ENCODE data around the gene SERPINI2.

The SERPINI2 gene

GRCh38 chr3:167409611-167410010 lies 64.2 kb downstream of the SERPINI2 start:
- no peaks in the 10 kb centered on the region for H3K9me3 ChIP-seq (replicated peaks in 1 of 11)
- TF ChIP-seq Cebpa-rat (IDR thresholded peaks at IDR 0.05): no peak
- H3K9ac ChIP-seq: no peak overlapping the region
- H3K4me2 ChIP-seq: no peak overlapping the region
- no peaks in the 10 kb centered on the region for H4K20me1 ChIP-seq
- no peaks in the 10 kb centered on the region for H3K36me3 ChIP-seq
- no peaks in the 10 kb centered on the region for H3K4me1 ChIP-seq
- H3K27ac ChIP-seq: no peak overlapping the region
- no peaks in the 10 kb centered on the region for H3K27me3 ChIP-seq
- H3K4me3 ChIP-seq: no peak overlapping the region

DNA sequence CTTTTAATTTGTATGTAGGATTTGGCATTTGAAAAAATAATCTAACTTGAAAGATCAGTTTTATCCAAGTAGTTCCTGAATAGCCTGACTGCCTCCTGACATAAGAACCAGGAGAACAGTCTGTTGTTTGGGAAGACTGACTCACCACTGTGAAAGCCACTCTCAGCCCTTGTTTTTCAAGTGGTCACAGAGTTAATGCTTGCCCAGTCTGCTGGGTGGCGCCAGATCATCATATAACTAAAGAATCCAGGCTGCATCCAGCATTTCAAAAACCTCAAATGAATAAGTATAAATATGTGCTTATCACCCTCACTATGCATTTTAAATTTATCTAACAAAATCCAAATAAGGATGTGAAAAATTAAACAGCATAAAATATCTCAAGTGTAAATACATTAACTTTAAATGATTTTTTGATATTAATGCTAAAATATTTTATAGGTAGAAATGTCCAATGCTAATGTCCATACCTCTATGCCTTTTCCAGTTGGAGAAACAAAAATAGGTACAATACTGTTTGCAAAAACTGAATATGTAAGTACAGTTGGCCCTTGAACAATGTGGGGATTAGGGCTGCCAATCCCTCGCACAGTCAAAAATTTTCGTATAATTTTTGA lies 66.9 kb downstream of the SERPINI2 start:
- no peaks in the 10 kb centered on the region for H3K9me3 ChIP-seq (replicated peaks in 1 of 11)
- H3K4me3 ChIP-seq: no peak overlapping the region
- H3K4me2 ChIP-seq: no peak overlapping the region
- no peaks in the 10 kb centered on the region for H3K4me1 ChIP-seq
- H4K20me1 ChIP-seq: no peaks in the 10 kb centered on the region
- no peaks in the 10 kb centered on the region for H3K36me3 ChIP-seq
- no peaks in the 10 kb centered on the region for H3K27me3 ChIP-seq
- no peak overlapping the region for H3K27ac ChIP-seq
- H3K9ac ChIP-seq: no peak overlapping the region
- TF ChIP-seq Cebpa-rat (IDR thresholded peaks at IDR 0.05): no peak

DNA sequence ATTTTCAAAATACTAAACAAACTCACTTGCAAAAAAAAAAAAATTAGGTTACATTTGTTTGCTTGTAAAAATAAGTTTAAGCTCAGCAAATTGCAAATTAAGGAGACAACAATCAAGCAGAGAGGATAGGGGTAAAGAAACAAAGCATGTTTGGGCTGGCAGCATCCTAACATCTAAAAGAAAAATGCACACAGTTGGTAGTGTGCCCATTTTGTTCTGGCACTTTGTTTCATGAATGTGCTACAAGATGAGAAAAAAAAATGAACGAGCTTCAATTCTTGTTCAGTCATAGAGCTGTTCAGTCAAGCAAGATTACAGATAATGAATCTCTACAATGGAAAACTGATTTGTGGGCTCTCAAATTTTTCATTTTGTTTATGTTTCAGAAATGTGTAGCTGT lies 76.0 kb downstream of the SERPINI2 start:
- Histone ChIP-seq H4K20me1 (no peaks in the 10 kb centered on the region), H3K4me1 (no peaks in the 10 kb centered on the region), H3K9me3 (replicated peaks in 1 of 11) (no peaks in the 10 kb centered on the region), H3K27ac (no peak overlapping the region), H3K36me3 (no peaks in the 10 kb centered on the region), H3K27me3 (no peaks in the 10 kb centered on the region), H3K4me2 (no peak overlapping the region), H3K4me3 (no peak overlapping the region), H3K9ac (no peak overlapping the region)
- TF ChIP-seq Cebpa-rat (IDR thresholded peaks at IDR 0.05): no peak

GRCh38 chr3:167396075-167396474 lies 77.8 kb downstream of the SERPINI2 start:
- Histone ChIP-seq H4K20me1 (no peaks in the 10 kb centered on the region), H3K4me3 (no peak overlapping the region), H3K27ac (no peak overlapping the region), H3K4me1 (no peaks in the 10 kb centered on the region), H3K9me3 (replicated peaks in 1 of 11) (no peaks in the 10 kb centered on the region), H3K4me2 (no peak overlapping the region), H3K27me3 (no peaks in the 10 kb centered on the region), H3K9ac (no peak overlapping the region), H3K36me3 (no peaks in the 10 kb centered on the region)
- no peak for TF ChIP-seq Cebpa-rat (IDR thresholded peaks at IDR 0.05)

DNA sequence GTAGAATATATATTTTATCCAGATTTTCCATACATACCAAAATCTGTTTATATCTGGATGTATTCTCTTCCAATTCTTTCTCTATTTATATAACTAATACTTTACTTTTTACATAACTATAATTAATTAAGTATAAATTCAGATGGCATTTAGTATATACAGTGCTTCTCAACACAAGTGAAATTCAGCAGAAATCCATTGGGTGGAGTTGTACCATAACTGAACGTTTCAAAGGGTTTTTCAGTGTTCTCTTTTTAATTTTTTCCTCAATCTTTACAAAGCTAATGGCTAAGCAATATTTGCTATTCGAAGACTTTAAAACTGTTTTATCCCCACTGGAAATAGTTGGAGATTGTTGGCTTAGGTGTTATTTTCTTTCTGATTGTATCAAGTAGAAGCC lies 79.8 kb downstream of the SERPINI2 start:
- Histone ChIP-seq H3K27ac (no peak overlapping the region), H3K27me3 (no peaks in the 10 kb centered on the region), H3K36me3 (no peaks in the 10 kb centered on the region), H3K4me1 (no peaks in the 10 kb centered on the region), H3K4me3 (no peak overlapping the region), H3K9me3 (replicated peaks in 1 of 11) (no peaks in the 10 kb centered on the region), H3K9ac (no peak overlapping the region), H3K4me2 (no peak overlapping the region), H4K20me1 (no peaks in the 10 kb centered on the region)
- TF ChIP-seq Cebpa-rat (IDR thresholded peaks at IDR 0.05): no peak
